ENCODE results near the gene UQCRQ. TPM values are rescaled to one million over a fixed set of nuclear protein-coding genes. Genes with fewer than 3 reads are reported as not detected.

UQCRQ gene
- total and polyA plus RNA-seq, 9 of the 15 experiments (the other 6 are each of a cell fraction or from before 2014, with no cell fraction given): 235 to 2,421 (median 883) TPM

DNA sequence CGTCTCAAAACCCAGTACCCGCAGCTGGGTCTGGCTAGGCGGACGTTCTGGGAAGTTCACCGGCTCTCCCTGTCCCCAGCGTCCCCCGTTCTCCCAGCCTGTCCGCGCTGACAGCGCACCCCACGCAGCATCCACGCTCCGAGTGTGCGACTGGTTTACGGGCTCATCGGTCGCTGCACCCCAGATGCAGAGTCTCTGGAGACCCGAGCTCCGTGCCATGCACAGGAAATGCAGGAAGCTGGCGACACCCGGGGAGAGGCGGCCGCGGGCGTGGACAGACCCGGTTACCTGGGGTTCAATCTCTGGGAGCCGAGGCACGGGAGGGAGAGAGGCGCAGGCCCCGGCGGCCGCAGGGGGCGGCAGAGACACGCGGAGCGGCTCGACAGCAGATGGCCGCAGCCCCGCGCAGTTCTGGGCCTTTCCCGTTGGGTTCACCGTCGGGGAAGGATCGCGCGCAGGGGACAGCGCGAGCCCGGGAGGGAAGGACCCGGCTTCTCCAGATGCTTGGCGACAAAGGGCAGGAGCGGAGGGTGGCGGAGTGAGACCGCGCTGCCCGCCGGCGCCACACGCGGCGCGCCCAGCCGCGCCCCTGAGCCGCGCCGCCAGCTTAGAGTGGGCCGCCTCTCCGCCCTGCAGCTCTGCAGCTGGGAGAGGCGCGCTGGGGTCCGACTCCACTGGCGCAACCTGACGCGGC lies 36.6 kb upstream of the UQCRQ start (continued):
- TF ChIP-seq PML (IDR thresholded peaks at IDR 0.05; ENCODE audit: low read length) (no peak), ESRRA (IDR thresholded peaks at IDR 0.05; ENCODE audit: borderline replicate concordance, low read depth) (no peak; the same call in 1 of the 2 replicates), SIX5 (IDR thresholded peaks at IDR 0.05; ENCODE audit: borderline replicate concordance in 1 of 2, insufficient read depth in 1 of 2, low read depth in 1 of 2, low read length in 2 of 2) (no peak), RCOR1 (IDR thresholded peaks at IDR 0.05; ENCODE audit: borderline replicate concordance in 1 of 2, low read depth in 2 of 2, low read length in 2 of 2) (0 out of 4 replicates have a peak, but pooled peaks of 1 of the 2 experiments have one; percentile 34), OTX1 (CRISPR knock-in tag; IDR thresholded peaks at IDR 0.05) (no peak), CC2D1A (IDR thresholded peaks at IDR 0.05) (0 out of 2 replicates have a peak, but pooled peaks have one; percentile 24), ZFP30 (CRISPR knock-in tag; IDR thresholded peaks at IDR 0.05; ENCODE audit: borderline replicate concordance) (no peak), SMC3 (conservative IDR thresholded peaks at IDR 0.05; ENCODE audit: insufficient read depth, low read depth, low read length) (peak; percentile 53), SPI1 (IDR thresholded peaks at IDR 0.05; ENCODE audit: borderline replicate concordance, low read depth, low read length) (no peak), HDAC8 (tag; IDR thresholded peaks at IDR 0.05) (no peak), PYGO2 (tag; IDR thresholded peaks at IDR 0.05) (no peak), TAL1 (IDR thresholded peaks at IDR 0.05) (0 out of 2 replicates have a peak, but pooled peaks have one; percentile 6), TARDBP (IDR thresholded peaks at IDR 0.05) (no peak), MYC (IDR thresholded peaks at IDR 0.05; ENCODE audit: low read depth, low read length) (peak; percentile 82), MYC (CRISPR knock-in tag; IDR thresholded peaks at IDR 0.05; ENCODE audit: borderline replicate concordance, low read depth) (peak; percentile 46; the same call in 1 of the 2 replicates), CBFB (CRISPR knock-in tag; IDR thresholded peaks at IDR 0.05) (peak; percentile 90), POLR3G (IDR thresholded peaks at IDR 0.05; ENCODE audit: extremely low read depth, insufficient read length, insufficient replicate concordance) (no peak), EHMT2 (IDR thresholded peaks at IDR 0.05) (no peak), ELF4 (CRISPR knock-in tag; IDR thresholded peaks at IDR 0.05) (no peak)
- TF ChIP-seq, protein P1, sequence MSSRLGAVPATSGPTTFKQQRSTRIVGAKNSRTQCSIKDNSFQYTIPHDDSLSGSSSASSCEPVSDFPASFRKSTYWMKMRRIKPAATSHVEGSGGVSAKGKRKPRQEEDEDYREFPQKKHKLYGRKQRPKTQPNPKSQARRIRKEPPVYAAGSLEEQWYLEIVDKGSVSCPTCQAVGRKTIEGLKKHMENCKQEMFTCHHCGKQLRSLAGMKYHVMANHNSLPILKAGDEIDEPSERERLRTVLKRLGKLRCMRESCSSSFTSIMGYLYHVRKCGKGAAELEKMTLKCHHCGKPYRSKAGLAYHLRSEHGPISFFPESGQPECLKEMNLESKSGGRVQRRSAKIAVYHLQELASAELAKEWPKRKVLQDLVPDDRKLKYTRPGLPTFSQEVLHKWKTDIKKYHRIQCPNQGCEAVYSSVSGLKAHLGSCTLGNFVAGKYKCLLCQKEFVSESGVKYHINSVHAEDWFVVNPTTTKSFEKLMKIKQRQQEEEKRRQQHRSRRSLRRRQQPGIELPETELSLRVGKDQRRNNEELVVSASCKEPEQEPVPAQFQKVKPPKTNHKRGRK (tag; IDR thresholded peaks at IDR 0.05): no peak
- TF ChIP-seq, protein P2, sequence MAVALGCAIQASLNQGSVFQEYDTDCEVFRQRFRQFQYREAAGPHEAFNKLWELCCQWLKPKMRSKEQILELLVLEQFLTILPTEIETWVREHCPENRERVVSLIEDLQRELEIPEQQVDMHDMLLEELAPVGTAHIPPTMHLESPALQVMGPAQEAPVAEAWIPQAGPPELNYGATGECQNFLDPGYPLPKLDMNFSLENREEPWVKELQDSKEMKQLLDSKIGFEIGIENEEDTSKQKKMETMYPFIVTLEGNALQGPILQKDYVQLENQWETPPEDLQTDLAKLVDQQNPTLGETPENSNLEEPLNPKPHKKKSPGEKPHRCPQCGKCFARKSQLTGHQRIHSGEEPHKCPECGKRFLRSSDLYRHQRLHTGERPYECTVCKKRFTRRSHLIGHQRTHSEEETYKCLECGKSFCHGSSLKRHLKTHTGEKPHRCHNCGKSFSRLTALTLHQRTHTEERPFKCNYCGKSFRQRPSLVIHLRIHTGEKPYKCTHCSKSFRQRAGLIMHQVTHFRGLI (CRISPR knock-in tag; IDR thresholded peaks at IDR 0.05): no peak
- TF ChIP-seq, protein P3, sequence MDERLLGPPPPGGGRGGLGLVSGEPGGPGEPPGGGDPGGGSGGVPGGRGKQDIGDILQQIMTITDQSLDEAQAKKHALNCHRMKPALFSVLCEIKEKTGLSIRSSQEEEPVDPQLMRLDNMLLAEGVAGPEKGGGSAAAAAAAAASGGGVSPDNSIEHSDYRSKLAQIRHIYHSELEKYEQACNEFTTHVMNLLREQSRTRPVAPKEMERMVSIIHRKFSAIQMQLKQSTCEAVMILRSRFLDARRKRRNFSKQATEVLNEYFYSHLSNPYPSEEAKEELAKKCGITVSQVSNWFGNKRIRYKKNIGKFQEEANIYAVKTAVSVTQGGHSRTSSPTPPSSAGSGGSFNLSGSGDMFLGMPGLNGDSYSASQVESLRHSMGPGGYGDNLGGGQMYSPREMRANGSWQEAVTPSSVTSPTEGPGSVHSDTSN (CRISPR knock-in tag; IDR thresholded peaks at IDR 0.05; ENCODE audit: low read depth): no peak
- TF ChIP-seq, protein P3 (tag; conservative IDR thresholded peaks at IDR 0.05; ENCODE audit: low read depth): no peak
